HG03354 (cell line): Measurements from ENCODE around the gene LGALS16.
"Not testable (repeated sequence)": the region's sequence is repeated elsewhere in the genome, so short reads cannot be mapped to it uniquely, and the experiment has no call there.

Source experiments
- ATAC-seq: cut with Tn5 transposase; IDR thresholded peaks from one replicate; pipeline ENCODE4 v1.9.1; 2021; ENCODE audit warnings: mild to moderate bottlenecking; ENCODE audit not compliant: unreplicated experiment, poor library complexity, severe bottlenecking

LGALS16 gene

DNA sequence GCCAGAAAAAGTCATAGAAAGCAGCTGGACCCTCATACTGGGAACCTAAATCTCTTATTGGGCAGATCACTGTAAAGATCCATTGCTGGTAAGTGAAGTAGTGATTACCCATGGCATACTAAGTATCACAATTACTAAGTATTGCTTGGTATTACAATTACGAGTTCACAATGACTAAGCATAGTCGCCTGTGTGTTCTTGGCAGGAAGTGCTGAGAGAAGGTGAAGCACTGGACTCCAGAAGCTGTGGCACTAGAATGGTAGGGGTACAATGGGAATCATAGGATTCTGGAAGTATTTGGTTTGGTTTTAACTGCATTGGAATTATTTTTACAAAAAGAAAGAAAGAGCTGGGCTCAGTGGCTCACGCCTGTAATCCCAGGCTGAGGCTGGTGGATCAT is 20.3 kb downstream of the LGALS16 start:
- no peak for ATAC-seq

GRCh38 chr19:39677961-39678889 is 22.5 kb downstream of the LGALS16 start:
- ATAC-seq, result no peak

DNA sequence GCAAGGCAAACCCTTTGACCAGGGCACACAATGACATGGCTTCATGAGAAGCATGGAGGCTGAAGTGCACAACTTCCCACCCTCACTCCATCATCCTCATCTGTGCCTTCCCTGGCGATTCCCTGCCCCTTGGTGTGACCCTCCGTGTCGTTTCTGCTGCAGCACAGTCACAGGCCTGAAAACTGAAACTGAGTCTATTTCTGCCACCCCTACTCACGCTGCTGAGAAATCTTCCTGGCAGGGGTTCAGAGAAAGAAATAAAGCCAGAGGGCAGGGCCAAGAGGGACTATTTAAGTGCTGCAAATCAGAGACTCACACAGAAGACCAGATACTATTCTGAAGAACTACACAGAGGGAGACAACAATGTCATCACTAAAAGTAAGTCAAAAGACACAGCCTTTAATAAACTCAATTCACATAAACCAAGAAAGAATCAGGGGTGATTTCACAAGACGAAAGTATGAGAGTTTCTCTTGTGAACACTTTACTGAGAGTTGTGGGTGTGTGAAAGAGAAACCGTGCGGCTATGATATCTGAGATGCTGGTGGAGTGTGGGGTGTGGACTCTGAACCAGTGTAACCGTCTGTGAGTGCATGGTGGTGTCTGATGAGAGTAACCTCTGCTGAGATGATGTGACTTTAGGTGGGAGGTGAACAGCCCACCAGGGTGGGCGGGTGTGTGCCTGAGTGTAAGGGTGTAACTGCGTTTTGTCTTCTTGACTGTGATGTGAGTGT is 23.5 kb downstream of the LGALS16 start:
- no peak for ATAC-seq

DNA sequence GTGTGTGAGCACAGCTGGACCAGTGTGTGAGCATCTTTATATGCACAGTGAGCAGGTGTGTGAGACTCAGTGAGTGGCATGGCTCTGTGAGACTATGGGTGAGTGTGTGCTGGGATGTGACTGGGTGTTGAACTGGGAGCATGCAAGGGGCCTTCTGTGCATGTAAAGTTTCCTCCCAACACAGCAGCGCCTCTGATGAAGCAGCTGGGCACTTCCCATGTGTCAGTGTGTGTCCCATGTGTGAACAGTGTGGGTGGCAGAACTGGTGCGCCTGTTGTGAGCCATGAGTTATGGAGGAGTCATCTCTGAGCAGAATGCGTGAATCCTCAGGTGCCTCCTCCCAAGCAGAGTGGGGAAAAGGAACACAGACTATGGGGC is 24.1 kb downstream of the LGALS16 start:
- ATAC-seq, result no peak

DNA sequence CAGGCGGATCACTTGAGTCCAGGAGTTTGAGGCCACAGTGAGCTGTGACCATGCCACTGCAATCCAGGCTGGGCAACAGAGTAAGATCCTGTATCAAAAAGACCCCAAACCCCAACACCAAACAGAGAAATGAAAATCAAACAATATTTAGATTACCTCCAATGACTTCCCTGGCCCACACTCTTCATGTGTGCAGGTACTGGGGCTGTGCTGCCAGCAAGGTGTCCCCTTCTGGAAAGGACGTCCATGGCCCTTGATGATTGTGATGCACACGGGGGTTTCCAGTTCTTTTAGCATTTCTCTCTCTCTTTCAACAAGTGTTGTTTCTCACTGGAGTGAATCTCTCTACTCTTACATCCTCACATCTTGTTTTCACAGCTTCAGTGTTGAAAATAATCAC is 24.9 kb downstream of the LGALS16 start:
- ATAC-seq, result no peak

DNA sequence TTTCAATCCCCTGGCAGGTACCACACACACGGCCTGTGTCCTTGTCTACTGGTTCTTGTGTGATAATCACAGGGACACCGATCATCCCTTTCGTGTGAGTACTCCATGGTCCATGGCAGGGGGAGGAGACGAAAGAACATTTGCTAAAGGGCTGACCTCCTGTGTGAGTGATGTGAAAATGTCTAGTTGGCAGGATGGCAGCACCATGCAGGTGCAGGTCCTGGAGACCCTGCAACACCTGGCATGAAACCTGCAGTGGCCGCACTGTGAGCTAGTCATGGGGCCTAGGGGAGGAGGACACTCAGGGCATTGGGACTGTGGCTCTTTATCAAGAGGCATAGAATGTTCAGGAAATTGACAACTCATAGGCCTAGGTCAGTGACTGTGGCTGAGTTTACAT is 25.7 kb downstream of the LGALS16 start:
- no peak for ATAC-seq

DNA sequence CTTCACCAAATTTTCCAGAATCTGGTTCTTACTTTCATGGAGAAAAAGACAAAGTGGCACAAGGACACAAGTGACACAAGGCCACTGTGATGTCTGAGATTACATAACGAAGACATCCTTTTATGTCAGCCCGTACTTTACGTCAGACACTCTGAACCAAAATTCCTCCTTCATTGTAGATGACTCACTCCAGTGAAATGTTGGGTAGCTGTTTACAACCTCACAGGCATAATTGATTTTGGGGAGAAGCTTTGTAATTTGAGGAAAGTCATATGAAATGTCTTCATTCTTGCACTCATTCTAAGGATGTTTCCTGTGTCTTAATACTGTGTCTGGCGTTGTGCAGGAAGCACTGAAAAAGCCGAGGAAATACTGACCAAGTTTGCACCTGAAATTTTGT is 28.6 kb downstream of the LGALS16 start:
- ATAC-seq, result no peak

DNA sequence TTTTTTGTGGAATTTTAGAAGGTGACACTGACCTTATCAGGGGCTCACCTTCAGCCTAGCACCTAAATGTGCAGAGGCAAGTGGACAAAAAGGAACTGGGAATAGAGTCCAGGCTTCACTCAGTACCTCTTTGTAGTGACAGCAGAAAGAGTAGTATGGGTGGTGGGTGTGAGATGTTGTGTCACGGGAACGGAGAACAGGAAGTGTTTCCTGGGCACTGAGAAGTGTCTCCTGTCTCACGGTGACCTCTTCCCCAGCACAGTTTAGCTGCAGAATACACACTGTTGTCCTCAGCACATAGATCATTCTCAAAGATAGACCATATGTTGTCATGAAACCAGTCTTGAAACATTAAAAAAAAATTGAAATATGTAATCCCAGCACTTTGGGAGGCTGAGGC is 31.0 kb downstream of the LGALS16 start:
- no peak for ATAC-seq

GRCh38 chr19:39688637-39689036 is 32.9 kb downstream of the LGALS16 start:
- ATAC-seq, result not testable (repeated sequence)

- no peak for ATAC-seq
Observed at GRCh38 chr19:39692166-39692565, 36.5 kb downstream of the LGALS16 start.

- ATAC-seq, result no peak
Observed at GRCh38 chr19:39692822-39693221, 37.1 kb downstream of the LGALS16 start.

- ATAC-seq, result no peak
Observed at GRCh38 chr19:39695759-39696158, 40.0 kb downstream of the LGALS16 start.

DNA sequence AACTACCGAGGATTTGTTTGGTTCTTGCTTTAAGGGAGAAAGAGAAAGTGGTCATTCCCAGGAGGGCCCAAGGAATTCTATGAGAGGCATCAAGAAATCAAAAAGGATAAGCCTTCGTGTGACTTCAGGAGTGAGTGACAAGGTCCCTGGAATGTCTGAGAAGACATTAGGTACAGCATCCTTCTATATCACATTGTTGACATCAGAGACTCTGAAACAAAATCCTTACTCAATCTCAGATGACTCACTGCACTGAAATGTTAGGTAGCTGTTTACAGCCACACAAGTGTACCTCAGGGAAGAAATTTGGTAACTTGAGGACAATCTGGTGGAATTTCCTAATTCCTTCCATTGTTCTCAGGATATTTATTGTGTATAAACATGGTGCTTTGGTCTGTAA is 40.7 kb downstream of the LGALS16 start:
- no peak for ATAC-seq

GRCh38 chr19:39698535-39698934 is 42.8 kb downstream of the LGALS16 start:
- ATAC-seq, result no peak

DNA sequence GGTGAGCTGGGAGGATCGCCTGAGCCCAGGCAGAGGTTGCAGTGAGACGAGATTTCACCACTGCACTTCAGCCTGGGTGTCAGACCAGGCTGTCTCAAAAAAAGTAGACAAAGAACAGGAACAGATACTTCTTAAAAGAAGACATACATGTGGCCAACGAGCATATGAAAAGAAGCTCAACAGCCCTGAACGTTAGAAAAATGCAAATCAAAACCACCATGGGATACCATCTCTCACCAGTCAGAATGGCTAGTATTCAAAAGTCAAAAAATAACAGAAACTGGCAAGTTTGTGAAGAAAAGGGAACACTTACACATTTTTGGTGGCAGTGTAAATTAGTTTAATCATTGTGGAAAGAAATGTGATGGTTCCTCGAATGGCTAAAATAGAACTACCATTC is 45.6 kb downstream of the LGALS16 start:
- no peak for ATAC-seq

- no peak for ATAC-seq
Observed at GRCh38 chr19:39704181-39705044, 48.7 kb downstream of the LGALS16 start, which contains the start of gene LGALS14. LGALS14 (plus strand) TSS chr19:39704481; CDS start chr19:39704529, 48 bp downstream.

DNA sequence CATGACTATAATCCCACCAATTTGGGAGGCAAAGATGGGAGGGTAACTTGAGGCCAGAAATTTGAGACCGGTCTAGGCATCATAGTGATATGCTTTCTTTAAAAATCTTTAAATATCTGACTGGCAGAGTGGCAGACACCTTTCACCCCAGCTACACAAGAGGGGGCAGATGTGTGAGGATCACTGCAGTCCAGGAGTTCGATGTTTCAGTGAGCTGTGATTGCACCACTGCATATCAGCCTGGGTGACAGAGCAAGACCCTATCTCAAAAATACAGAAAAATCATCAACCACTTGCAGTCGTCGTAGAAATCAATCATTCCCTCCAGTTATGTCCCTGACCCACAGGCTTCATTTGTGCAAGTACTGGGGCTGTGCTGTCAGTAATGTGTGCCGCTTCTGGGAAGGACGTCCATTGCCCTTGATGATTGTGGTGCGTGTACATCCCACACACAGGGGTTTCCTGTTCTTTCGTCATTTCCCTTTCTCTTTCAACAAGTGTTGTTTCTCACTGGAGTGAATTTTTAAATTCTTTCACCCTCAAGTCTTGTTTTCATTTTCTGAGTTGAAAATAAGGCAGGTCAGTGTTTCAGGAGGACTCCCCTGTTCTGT is 50.0 kb downstream of the LGALS16 start:
- ATAC-seq, result no peak

DNA sequence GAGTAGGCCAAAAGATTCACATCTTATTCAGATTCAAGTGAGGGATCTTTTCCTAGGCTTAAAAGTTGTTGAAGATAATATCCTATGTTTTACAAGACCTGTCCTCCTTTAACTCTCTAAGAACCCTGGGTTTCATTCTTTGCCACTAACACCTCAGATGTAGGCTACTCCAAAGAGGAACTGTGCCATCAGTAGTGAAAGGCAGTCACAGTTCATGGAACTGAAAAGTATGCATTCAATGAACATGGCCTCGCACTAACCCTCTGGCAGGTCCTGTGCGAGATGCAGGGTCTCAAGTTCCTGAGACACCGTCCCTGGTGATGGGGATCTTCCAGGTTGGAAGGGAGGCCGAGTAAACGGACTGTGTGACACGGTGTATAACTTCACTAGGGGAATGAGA is 52.9 kb downstream of the LGALS16 start:
- no peak for ATAC-seq

DNA sequence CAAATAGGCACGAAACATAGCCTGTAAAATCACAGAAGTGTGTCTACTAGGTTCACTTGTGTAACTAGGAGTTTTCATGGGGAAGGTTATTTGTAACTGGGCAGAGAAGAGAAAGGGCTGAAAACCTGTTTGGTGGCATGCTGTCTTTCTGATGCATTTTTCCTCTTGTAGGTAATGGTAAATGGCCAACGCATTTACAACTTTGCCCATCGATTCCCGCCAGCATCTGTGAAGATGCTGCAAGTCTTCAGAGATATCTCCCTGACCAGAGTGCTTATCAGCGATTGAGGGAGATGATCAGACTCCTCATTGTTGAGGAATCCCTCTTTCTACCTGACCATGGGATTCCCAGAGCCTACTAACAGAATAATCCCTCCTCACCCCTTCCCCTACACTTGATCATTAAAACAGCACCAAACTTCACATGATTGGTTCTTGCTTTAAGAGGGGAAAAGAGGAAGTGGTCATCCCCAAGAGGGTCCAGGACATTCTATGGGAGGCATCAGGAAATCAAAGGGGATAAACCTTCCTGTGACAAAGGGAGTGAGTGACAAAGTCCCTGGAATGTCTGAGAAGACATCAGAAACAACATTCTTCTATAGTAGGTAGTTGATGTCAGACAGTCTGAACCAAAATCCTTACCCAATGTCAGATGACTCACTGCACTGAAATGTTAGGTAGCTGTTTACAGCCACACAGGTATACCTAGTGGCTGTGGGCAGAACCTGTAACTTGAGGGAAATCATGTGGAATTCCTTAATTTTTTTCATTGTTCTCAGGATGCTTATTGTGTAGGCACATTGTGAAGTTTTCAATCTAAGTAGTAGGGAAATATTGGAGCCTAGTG is 53.5 kb downstream of the LGALS16 start:
- no peak for ATAC-seq
